ENCODE measurements around the gene RELB.

DNA sequence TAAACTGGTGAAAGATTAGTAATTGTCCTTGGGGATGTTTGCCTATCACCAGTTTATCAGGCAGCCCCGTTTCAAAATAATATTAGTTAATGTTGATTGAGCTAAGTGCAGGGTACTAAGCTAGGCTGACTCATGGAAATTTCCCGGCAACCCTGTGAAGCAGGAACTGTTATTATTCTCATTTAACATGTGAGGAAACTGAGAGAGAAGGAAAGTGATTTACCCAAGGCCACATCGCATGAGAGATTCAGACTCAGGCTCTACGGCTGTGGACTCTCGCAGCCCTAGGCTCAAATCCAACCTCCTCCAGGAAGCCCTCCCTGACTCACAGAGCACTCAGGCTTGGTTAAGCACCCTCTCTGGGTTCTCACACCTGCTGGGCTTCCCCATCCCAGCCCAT, 26.4 kb upstream of the RELB start:
- TF ChIP-seq, protein P1, sequence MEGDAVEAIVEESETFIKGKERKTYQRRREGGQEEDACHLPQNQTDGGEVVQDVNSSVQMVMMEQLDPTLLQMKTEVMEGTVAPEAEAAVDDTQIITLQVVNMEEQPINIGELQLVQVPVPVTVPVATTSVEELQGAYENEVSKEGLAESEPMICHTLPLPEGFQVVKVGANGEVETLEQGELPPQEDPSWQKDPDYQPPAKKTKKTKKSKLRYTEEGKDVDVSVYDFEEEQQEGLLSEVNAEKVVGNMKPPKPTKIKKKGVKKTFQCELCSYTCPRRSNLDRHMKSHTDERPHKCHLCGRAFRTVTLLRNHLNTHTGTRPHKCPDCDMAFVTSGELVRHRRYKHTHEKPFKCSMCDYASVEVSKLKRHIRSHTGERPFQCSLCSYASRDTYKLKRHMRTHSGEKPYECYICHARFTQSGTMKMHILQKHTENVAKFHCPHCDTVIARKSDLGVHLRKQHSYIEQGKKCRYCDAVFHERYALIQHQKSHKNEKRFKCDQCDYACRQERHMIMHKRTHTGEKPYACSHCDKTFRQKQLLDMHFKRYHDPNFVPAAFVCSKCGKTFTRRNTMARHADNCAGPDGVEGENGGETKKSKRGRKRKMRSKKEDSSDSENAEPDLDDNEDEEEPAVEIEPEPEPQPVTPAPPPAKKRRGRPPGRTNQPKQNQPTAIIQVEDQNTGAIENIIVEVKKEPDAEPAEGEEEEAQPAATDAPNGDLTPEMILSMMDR (IDR thresholded peaks at IDR 0.05; ENCODE audit: low read length), result no peak
- TF ChIP-seq EZH2phosphoT487 (IDR thresholded peaks at IDR 0.05; ENCODE audit: low read length) (no peak), EZH2 (optimal IDR thresholded peaks at IDR 0.05; ENCODE audit: low read depth, low read length) (no peak)
